Measurements from ENCODE around the gene TAF1A. TPM values are rescaled to one million over a fixed set of nuclear protein-coding genes. Genes with fewer than 3 reads are reported as not detected.

Gene TAF1A
- 10 to 100 TPM in 1 of 4 donors, 1 to 10 TPM in 3; 2.0 to 30.1 (median 5.6) TPM for total RNA-seq

- peak; percentile 86 to 88 for DNase-seq
- Histone ChIP-seq H3K9me3 (no peaks in the 10 kb centered on the region), H3K4me1 (peaks cover 0 to 3% of the 10 kb centered on the region in 2 donors), H3K4me3 (peak within 1 kb of the TSS; percentile 51 to 76), H3K36me3 (no peaks in the 10 kb centered on the region), H3K27ac (peak within 1 kb of the TSS; percentile 73 to 75), H3K27me3 (no peaks in the 10 kb centered on the region)
- peak in 1 of 2 donors; percentile 5 for TF ChIP-seq POLR2A (IDR thresholded peaks at IDR 0.05)
- no peak for TF ChIP-seq CTCF (IDR thresholded peaks at IDR 0.05)
- intact Hi-C loops (cut with DNase I; ENCODE audit: low total_unique reads) = no loop called here
Observed at GRCh38 chr1:222589462-222590302, at the start of gene TAF1A. TSS of gene TAF1A (minus strand) at chr1:222589933.

GRCh38 chr1:222634180-222635013 lies 44.7 kb upstream of the TAF1A start:
- no peaks in the 10 kb centered on the region for H3K36me3 ChIP-seq
- no peaks in the 10 kb centered on the region for H3K4me1 ChIP-seq
- H3K27me3 ChIP-seq = no peaks in the 10 kb centered on the region
- TF ChIP-seq CTCF (IDR thresholded peaks at IDR 0.05) (peak; percentile 77 to 91 (median 81)), POLR2A (IDR thresholded peaks at IDR 0.05) (no peak)
- DNase-seq = peak in 1 of 2 donors; percentile 83
- H3K4me3 ChIP-seq = no peak overlapping the region
- intact Hi-C loops (cut with DNase I; ENCODE audit: low total_unique reads) = loop anchor here (10.0 kb wide), 1 partner anchor 170 kb away; no protein-coding TSS in a partner anchor
- H3K27ac ChIP-seq = peak overlapping the region in 1 of 2 donors; percentile 20
- no peaks in the 10 kb centered on the region for H3K9me3 ChIP-seq

- intact Hi-C loops (cut with DNase I; ENCODE audit: low total_unique reads) = loop anchor here (10.0 kb wide), 1 partner anchor 168 kb away; no protein-coding TSS in a partner anchor
Observed at GRCh38 chr1:222632749-222633148, 43.0 kb upstream of the TAF1A start.

GRCh38 chr1:222631611-222632208 lies 42.0 kb upstream of the TAF1A start:
- no peaks in the 10 kb centered on the region for H3K27me3 ChIP-seq
- H3K4me1 ChIP-seq = no peaks in the 10 kb centered on the region
- H3K4me3 ChIP-seq = no peak overlapping the region
- TF ChIP-seq POLR2A (IDR thresholded peaks at IDR 0.05) (no peak), CTCF (IDR thresholded peaks at IDR 0.05) (no peak)
- intact Hi-C loops (cut with DNase I; ENCODE audit: low total_unique reads) = loop anchor here (10.0 kb wide), 1 partner anchor 167 kb away; no protein-coding TSS in a partner anchor
- H3K36me3 ChIP-seq = no peaks in the 10 kb centered on the region
- DNase-seq = no peak
- no peaks in the 10 kb centered on the region for H3K9me3 ChIP-seq
- H3K27ac ChIP-seq = no peak overlapping the region

More at GRCh38 chr1:222632749-222633148, 43.0 kb upstream of the TAF1A start:
- no peak overlapping the region for H3K27ac ChIP-seq
- H3K27me3 ChIP-seq = no peaks in the 10 kb centered on the region
- H3K9me3 ChIP-seq = no peaks in the 10 kb centered on the region
- no peaks in the 10 kb centered on the region for H3K4me1 ChIP-seq
- TF ChIP-seq CTCF (IDR thresholded peaks at IDR 0.05) (no peak), POLR2A (IDR thresholded peaks at IDR 0.05) (no peak)
- H3K36me3 ChIP-seq = no peaks in the 10 kb centered on the region
- no peak overlapping the region for H3K4me3 ChIP-seq
- DNase-seq = no peak

All from uterus (tissue), 4 donors.